ENCODE data around the gene NDUFS6.

DNA sequence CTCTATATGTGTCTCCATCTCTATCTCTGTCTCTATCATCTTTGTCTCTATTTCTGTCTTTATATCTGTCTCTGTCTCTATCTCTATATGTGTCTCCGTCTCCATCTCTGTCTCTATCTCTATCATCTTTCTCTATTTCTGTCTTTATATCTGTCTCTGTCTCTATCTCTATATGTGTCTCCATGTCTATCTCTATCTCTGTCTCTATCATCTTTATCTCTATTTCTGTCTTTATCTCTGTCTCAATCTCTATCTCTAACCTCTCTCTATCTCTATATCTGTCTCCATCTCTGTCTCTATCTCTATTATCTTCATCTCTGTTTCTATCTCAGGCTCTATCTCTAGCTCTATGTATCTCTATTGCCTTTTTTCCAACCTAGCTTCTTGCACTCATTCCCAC is 44.5 kb downstream of the NDUFS6 start:
- TF ChIP-seq, protein P1, sequence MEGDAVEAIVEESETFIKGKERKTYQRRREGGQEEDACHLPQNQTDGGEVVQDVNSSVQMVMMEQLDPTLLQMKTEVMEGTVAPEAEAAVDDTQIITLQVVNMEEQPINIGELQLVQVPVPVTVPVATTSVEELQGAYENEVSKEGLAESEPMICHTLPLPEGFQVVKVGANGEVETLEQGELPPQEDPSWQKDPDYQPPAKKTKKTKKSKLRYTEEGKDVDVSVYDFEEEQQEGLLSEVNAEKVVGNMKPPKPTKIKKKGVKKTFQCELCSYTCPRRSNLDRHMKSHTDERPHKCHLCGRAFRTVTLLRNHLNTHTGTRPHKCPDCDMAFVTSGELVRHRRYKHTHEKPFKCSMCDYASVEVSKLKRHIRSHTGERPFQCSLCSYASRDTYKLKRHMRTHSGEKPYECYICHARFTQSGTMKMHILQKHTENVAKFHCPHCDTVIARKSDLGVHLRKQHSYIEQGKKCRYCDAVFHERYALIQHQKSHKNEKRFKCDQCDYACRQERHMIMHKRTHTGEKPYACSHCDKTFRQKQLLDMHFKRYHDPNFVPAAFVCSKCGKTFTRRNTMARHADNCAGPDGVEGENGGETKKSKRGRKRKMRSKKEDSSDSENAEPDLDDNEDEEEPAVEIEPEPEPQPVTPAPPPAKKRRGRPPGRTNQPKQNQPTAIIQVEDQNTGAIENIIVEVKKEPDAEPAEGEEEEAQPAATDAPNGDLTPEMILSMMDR (IDR thresholded peaks at IDR 0.05; ENCODE audit: insufficient read depth, low read length), result no peak
- TF ChIP-seq SPI1 (IDR thresholded peaks at IDR 0.05; ENCODE audit: borderline replicate concordance, low read depth) (no peak), GABPA (IDR thresholded peaks at IDR 0.05; ENCODE audit: low read depth) (no peak)
- TF ChIP-seq, protein P2, sequence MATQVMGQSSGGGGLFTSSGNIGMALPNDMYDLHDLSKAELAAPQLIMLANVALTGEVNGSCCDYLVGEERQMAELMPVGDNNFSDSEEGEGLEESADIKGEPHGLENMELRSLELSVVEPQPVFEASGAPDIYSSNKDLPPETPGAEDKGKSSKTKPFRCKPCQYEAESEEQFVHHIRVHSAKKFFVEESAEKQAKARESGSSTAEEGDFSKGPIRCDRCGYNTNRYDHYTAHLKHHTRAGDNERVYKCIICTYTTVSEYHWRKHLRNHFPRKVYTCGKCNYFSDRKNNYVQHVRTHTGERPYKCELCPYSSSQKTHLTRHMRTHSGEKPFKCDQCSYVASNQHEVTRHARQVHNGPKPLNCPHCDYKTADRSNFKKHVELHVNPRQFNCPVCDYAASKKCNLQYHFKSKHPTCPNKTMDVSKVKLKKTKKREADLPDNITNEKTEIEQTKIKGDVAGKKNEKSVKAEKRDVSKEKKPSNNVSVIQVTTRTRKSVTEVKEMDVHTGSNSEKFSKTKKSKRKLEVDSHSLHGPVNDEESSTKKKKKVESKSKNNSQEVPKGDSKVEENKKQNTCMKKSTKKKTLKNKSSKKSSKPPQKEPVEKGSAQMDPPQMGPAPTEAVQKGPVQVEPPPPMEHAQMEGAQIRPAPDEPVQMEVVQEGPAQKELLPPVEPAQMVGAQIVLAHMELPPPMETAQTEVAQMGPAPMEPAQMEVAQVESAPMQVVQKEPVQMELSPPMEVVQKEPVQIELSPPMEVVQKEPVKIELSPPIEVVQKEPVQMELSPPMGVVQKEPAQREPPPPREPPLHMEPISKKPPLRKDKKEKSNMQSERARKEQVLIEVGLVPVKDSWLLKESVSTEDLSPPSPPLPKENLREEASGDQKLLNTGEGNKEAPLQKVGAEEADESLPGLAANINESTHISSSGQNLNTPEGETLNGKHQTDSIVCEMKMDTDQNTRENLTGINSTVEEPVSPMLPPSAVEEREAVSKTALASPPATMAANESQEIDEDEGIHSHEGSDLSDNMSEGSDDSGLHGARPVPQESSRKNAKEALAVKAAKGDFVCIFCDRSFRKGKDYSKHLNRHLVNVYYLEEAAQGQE (IDR thresholded peaks at IDR 0.05; ENCODE audit: insufficient replicate concordance, low read depth), result no peak

Data from HL-60 (cell line).